Measurements from ENCODE around the gene VPS13C. TPM values are rescaled to one million over a fixed set of nuclear protein-coding genes. Genes with fewer than 3 reads are reported as not detected.
"Not testable (repeated sequence)": the region's sequence is repeated elsewhere in the genome, so short reads cannot be mapped to it uniquely, and the experiment has no call there.

Gene VPS13C
- total RNA-seq, 1 experiment from 2014 or later = 20.9 TPM

DNA sequence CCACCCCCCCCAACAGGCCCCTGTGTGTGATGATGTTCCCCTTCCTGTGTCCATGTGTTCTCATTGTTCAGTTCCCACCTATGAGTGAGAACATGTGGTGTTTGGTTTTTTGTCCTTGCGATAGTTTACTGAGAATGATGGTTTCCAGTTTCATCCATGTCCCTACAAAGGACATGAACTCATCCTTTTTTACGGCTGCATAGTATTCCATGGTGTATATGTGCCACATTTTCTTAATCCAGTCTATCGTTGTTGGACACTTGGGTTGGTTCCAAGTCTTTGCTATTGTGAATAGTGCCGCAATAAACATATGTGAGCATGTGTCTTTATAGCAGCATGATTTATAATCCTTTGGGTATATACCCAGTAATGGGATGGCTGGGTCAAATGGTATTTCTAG is 12.0 kb downstream of the VPS13C start:
- POLR2A ChIA-PET; H3K9me3 Mint-ChIP-seq; H3K4me3 Mint-ChIP-seq; ATAC-seq; H3K27me3 Mint-ChIP-seq (ENCODE audit: low read depth); H3K27ac Mint-ChIP-seq; H3K4me1 Mint-ChIP-seq; H3K36me3 Mint-ChIP-seq; CTCF ChIA-PET; DNase-seq (ENCODE audit: low spot score): not testable (repeated sequence)

DNA sequence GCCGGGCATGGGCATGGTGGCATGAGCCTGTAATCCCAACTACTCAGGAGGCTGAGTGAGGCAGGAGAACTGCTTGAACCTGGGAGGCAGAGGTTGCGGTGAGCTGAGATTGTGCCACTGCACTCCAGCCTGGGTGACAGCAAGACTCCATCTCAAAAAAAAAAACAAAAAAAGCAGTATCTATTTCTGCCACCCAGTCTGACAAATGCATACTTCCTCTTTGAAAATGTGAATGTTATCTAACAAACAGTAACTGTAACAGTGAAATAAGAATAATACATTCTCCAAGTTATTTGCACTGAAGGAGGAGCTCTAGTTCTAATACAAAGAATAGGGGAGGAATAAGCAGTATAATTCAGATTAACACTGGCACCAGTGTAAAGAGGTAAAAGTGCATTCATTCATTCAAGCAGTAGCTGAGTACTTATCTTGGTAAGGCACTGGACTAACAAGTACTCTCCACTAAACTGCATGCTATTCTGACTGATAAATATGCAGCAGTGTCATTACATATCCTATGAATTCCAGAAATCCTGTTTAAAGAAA is 12.9 kb downstream of the VPS13C start:
- Mint-ChIP-seq H3K4me3 (no peak overlapping the region), H3K27me3 (ENCODE audit: low read depth) (no peaks in the 10 kb centered on the region), H3K27ac (no peak overlapping the region), H3K9me3 (0 out of 2 replicates have a peak, but pooled peaks cover 6% of the 10 kb centered on the region), H3K4me1 (no peaks in the 10 kb centered on the region), H3K36me3 (peaks cover 3% of the 10 kb centered on the region)
- ChIA-PET CTCF (no interaction called here), POLR2A (no interaction called here)
- TF ChIP-seq, protein P1, sequence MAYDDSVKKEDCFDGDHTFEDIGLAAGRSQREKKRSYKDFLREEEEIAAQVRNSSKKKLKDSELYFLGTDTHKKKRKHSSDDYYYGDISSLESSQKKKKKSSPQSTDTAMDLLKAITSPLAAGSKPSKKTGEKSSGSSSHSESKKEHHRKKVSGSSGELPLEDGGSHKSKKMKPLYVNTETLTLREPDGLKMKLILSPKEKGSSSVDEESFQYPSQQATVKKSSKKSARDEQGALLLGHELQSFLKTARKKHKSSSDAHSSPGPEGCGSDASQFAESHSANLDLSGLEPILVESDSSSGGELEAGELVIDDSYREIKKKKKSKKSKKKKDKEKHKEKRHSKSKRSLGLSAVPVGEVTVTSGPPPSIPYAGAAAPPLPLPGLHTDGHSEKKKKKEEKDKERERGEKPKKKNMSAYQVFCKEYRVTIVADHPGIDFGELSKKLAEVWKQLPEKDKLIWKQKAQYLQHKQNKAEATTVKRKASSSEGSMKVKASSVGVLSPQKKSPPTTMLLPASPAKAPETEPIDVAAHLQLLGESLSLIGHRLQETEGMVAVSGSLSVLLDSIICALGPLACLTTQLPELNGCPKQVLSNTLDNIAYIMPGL (CRISPR knock-in tag; IDR thresholded peaks at IDR 0.05) = no peak
- TF ChIP-seq, protein P2, sequence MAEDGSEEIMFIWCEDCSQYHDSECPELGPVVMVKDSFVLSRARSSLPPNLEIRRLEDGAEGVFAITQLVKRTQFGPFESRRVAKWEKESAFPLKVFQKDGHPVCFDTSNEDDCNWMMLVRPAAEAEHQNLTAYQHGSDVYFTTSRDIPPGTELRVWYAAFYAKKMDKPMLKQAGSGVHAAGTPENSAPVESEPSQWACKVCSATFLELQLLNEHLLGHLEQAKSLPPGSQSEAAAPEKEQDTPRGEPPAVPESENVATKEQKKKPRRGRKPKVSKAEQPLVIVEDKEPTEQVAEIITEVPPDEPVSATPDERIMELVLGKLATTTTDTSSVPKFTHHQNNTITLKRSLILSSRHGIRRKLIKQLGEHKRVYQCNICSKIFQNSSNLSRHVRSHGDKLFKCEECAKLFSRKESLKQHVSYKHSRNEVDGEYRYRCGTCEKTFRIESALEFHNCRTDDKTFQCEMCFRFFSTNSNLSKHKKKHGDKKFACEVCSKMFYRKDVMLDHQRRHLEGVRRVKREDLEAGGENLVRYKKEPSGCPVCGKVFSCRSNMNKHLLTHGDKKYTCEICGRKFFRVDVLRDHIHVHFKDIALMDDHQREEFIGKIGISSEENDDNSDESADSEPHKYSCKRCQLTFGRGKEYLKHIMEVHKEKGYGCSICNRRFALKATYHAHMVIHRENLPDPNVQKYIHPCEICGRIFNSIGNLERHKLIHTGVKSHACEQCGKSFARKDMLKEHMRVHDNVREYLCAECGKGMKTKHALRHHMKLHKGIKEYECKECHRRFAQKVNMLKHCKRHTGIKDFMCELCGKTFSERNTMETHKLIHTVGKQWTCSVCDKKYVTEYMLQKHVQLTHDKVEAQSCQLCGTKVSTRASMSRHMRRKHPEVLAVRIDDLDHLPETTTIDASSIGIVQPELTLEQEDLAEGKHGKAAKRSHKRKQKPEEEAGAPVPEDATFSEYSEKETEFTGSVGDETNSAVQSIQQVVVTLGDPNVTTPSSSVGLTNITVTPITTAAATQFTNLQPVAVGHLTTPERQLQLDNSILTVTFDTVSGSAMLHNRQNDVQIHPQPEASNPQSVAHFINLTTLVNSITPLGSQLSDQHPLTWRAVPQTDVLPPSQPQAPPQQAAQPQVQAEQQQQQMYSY (CRISPR knock-in tag; IDR thresholded peaks at IDR 0.05) = no peak
- TF ChIP-seq NFE2L1 (CRISPR knock-in tag; IDR thresholded peaks at IDR 0.05) (no peak), KAT7 (CRISPR knock-in tag; IDR thresholded peaks at IDR 0.05; ENCODE audit: borderline replicate concordance) (no peak), NR1H2 (CRISPR knock-in tag; IDR thresholded peaks at IDR 0.05) (no peak), ATF1 (CRISPR knock-in tag; IDR thresholded peaks at IDR 0.05) (no peak), ZNF138 (CRISPR knock-in tag; conservative IDR thresholded peaks at IDR 0.05) (no peak), ZNF423 (CRISPR knock-in tag; IDR thresholded peaks at IDR 0.05) (no peak), MYBL2 (CRISPR knock-in tag; IDR thresholded peaks at IDR 0.05) (no peak), ZNF396 (CRISPR knock-in tag; IDR thresholded peaks at IDR 0.05; ENCODE audit: borderline replicate concordance) (no peak), ZNF219 (CRISPR knock-in tag; IDR thresholded peaks at IDR 0.05; ENCODE audit: borderline replicate concordance) (no peak)
- TF ChIP-seq, protein P3, sequence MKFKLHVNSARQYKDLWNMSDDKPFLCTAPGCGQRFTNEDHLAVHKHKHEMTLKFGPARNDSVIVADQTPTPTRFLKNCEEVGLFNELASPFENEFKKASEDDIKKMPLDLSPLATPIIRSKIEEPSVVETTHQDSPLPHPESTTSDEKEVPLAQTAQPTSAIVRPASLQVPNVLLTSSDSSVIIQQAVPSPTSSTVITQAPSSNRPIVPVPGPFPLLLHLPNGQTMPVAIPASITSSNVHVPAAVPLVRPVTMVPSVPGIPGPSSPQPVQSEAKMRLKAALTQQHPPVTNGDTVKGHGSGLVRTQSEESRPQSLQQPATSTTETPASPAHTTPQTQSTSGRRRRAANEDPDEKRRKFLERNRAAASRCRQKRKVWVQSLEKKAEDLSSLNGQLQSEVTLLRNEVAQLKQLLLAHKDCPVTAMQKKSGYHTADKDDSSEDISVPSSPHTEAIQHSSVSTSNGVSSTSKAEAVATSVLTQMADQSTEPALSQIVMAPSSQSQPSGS (CRISPR knock-in tag; IDR thresholded peaks at IDR 0.05; ENCODE audit: borderline replicate concordance, low read depth) = no peak
- TF ChIP-seq, protein P4, sequence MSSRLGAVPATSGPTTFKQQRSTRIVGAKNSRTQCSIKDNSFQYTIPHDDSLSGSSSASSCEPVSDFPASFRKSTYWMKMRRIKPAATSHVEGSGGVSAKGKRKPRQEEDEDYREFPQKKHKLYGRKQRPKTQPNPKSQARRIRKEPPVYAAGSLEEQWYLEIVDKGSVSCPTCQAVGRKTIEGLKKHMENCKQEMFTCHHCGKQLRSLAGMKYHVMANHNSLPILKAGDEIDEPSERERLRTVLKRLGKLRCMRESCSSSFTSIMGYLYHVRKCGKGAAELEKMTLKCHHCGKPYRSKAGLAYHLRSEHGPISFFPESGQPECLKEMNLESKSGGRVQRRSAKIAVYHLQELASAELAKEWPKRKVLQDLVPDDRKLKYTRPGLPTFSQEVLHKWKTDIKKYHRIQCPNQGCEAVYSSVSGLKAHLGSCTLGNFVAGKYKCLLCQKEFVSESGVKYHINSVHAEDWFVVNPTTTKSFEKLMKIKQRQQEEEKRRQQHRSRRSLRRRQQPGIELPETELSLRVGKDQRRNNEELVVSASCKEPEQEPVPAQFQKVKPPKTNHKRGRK (CRISPR knock-in tag; IDR thresholded peaks at IDR 0.05; ENCODE audit: borderline replicate concordance) = no peak
- TF ChIP-seq, protein P5, sequence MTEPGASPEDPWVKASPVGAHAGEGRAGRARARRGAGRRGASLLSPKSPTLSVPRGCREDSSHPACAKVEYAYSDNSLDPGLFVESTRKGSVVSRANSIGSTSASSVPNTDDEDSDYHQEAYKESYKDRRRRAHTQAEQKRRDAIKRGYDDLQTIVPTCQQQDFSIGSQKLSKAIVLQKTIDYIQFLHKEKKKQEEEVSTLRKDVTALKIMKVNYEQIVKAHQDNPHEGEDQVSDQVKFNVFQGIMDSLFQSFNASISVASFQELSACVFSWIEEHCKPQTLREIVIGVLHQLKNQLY (CRISPR knock-in tag; IDR thresholded peaks at IDR 0.05) = no peak
- TF ChIP-seq, protein P6, sequence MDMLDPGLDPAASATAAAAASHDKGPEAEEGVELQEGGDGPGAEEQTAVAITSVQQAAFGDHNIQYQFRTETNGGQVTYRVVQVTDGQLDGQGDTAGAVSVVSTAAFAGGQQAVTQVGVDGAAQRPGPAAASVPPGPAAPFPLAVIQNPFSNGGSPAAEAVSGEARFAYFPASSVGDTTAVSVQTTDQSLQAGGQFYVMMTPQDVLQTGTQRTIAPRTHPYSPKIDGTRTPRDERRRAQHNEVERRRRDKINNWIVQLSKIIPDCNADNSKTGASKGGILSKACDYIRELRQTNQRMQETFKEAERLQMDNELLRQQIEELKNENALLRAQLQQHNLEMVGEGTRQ (CRISPR knock-in tag; IDR thresholded peaks at IDR 0.05) = no peak
- DNase-seq (ENCODE audit: low spot score) = no peak
- ATAC-seq = no peak

Measured in WTC11 (cell line).